Amniotic stem cell (primary cell): ENCODE data around the gene PTS.

ENCODE experiments used
- DNase-seq: peaks from one replicate; lab custom pipeline; 2025; lab: John Stamatoyannopoulos, UW

The PTS gene

DNA sequence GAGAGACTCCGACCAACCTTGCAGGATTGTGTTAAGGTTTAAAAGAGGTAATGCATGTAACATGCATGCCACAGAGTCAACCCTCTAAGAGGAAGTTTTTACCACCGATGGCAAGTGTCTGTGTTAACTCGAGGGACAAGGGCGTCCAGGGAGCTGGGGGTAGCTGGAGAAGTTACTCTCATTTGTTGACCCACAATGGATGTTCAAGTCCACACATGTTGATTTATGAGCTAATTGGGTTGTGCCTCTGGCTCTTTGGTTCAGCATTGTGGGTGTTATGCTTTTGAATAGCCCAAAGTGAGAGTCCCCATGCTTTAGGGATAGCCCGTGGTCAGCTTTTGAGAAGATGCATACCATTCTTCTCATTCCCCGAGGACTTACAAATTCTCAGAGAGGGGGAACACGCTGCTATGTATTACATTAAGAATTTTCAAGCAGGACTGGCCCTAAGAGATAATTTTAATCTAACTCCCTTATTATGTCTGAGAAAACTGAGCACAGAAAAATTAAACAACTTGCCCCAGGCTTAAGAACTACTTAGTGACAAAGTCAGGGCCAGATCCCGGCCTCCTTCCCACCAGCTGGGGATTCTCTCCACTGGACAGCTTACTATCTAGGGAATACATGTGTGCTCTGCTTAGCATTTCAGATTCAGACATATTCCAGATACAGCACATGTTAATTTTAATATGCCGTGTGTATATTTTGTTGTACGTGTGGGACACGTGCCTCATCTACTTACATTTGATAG lies 39.6 kb downstream of the PTS start:
- no peak for DNase-seq

DNA sequence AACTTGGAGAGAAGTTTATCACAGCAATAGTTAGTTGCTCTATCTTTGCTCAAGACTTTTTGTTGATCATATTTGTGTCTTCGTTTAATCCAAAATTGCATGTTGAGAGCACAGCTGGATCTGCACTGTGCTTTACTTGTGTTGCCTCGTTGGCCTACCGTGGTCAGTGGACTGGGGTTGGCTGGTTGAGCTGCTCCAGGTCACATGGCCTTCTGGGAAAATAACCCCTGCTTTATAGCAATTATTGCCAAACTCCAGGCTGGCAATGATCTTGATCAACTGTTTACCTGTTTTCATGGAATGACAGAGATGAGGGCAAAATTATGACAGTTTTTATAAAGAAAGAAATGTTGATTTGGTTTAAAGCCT lies 40.2 kb downstream of the PTS start:
- no peak for DNase-seq

DNA sequence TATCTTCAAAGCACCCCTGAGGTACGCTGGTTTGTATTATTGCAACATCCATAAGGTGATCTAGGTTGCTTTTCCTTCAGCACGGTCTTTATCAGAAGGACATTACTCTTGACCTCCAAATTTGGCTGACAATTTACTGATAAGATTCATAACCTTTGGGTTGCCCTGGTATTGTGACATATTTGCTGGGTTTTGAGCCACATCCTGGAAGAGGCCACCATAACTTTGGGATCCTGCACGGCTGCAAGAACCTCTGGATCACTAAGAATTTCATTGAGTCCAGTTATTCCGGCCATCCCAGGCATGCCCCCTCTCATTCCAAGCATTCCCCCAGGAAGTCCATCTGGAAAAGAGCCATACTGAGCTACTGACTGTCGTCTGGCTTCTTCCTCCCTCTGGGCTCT lies 41.0 kb downstream of the PTS start:
- DNase-seq: no peak

DNA sequence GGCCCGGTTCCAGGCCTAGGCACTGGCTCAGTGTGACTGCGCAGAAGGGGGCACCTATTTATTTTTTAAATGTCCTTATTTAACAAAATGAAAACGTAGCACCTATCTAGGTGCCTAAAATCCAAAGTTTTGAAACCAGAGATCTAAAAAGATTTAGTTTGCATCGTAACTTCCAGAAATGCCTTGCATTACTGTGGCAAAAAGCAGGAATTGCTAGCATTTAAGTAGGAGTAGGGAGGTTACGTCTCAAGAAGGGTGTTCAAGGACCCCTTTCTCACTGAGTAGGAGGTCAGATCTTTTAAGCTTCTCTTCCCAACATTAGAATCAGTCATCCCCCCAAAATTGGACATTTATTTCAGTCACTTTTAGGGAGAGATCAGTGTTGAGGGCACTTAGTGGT lies 42.2 kb downstream of the PTS start:
- no peak for DNase-seq

DNA sequence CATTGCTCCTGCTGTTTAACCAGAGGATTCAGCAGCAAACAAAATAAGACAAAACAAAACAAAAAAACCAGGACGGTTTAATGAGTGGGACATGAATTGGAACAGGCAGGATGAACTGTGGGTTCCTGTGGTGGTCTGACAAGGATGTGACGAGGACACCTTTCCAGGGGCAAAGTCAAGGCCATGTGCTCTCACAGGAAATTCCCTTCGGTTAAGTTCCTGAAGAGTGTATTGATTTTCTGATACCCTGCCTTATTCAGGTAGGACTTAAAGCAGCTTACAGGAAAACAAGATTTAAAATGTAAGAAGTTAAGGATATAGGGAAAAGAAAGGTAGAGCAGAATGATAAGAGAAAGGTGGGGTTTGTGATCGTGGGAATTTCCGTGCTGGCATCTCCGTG lies 42.9 kb downstream of the PTS start:
- no peak for DNase-seq

DNA sequence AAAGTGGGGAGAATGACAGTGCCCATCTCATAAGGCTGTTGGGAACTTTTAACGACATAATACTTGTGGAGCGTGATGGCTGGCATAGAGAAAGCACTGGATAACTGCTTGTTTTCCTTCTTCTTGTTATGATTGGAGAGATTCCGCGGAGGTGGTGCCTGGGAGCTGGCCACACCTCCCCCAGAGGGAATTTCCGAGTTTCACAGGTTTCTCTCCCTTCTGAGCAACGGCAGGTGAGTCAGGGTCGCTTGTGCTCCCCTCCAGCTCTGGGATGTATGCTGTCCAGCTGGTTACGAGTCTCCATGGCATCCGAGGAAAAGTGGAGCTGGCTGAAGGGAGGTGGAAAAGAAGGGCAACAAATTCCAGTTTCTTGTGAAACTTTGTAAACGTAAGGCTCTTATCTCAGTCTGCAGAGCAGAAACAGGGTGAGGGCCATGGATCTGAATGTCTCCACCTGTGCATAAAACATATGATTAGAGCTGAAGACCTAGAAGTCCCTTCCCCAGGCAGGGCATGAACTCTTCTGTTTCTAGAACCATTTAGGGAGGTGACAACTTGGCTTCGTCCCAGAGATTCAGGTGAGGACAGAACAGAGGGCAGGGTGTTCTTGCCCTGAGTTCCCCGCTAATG lies 44.4 kb downstream of the PTS start:
- DNase-seq: no peak

DNA sequence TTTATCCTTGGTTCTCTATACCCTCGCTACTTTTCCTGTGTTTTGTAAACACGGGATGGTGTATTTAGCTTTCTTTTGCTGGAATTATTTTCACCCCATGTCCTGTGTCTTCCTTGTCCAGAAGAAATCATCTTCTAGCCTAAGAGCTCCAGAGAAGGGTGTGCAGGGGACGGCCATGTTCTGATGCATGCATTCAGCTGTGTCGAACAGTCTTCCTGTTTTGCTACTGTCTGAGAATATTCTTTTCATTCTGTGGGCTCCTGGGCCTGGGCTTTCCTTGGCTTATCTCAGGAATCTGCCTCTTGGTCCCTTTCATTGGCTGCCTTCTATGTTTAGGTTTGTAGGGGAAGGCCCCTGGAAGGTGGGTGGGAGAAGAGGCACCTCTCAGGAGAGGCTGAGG lies 45.0 kb downstream of the PTS start:
- no peak for DNase-seq

DNA sequence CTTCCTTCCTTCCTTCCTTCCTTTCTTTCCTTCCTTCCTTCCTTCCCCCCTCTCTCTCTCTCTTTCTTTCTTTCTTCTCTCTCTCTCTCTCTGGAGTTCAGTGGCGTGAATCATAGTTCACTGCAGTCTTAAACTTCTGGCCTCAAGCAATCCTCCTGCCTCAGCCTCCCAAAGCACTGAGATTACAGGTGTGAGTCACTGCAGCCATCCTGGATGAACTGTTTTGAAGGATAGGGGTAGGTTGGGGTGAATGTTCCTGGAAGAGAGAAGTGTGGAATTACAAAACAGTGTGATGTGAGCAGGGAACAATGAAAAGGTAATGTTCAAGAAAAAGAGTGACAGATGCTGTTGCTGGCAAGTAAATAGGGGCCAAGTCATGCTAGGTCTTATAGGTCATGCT lies 46.8 kb downstream of the PTS start:
- no peak for DNase-seq

DNA sequence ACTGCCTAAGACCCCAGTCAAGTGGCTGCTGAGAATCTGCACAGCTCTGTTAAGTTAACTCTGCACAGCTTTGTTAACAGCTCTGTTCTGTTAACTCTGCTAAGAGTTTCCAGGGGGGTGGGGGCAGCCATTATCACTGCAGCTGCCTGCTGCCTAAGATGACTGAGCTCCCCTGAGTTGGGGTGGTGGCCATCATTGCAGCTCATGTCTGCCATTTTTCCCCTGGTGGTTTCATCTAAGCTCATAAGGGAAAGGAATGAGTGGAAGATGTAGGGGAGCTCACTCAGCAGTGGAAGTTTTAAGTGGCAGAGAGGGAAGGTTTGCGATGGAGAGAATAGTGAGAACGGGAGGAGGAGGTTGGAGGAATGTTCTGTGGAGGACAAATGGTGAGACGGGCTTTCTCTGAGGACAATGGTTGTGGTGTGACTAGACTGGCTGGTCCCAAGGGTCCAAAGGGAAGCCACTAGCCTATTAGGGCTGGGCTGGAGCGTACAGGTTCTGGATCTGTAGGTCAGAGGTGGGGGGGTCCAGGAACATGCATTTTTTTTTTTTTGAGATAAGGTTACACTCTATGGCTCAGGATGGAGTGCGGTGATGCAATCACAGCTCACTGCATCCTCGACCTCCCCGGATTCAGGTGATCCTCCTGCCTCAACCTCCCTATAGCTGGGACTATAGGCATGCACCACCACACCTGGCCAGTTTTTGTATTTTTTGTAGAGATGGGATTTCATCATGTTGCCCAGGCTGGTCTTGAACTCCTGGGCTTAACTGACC lies 48.0 kb downstream of the PTS start:
- DNase-seq: no peak

DNA sequence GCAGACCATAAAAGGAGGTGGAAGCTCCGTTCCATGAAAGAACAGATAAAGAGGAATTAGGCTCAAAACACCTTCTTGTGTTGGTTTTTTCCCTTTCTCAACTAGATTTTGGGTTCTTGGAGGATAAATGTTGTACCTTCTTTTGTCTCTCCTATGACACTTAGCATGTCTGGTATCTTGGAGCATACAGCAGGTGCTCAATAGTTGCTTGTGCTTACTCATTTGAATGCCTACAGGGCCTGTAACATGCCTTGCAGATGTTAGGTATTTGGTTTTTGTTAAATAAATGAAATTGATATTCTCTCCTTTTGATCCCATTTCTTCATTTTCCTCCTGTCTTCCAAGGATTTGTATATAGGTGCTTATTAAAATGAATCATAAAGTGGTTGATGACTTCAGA lies 50.8 kb downstream of the PTS start:
- DNase-seq: no peak

DNA sequence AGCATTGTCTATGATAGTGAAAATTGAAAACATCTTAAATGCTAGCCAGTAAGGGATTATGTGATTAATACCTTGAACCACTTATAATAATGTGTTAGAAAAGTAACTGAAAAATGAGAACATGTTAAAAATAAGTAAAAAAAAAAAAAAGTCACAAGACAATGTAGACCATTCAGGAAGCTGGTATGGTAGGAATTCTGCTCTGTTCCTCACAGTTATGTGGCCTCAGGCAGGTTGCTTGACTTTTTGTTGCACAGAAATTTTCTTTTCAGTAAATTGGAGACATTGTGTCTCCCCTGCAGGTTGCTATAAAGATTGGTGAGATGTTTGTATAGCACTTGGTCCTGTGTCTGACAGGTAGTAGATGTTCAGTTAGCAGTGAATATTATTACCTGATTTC lies 51.7 kb downstream of the PTS start:
- no peak for DNase-seq

DNA sequence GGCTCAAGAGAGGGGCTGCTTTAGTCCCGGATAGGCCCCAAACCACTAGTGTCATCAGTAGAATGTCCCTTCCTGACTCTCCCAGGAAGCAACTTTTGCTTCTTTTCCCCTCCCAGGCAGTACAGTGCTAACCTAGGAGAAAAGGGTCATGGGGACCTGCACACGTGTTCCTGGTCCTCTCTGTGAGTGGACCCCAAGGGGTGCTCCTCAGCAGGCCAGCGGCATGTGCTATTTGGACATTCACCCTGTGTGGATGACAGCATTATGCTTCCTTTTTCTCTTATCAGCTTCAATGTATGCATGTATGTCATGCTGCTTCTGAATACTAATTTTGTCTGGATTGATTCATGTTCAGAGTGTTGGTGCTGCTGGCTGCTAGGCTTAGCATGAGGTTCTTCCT lies 52.6 kb downstream of the PTS start:
- DNase-seq: no peak

DNA sequence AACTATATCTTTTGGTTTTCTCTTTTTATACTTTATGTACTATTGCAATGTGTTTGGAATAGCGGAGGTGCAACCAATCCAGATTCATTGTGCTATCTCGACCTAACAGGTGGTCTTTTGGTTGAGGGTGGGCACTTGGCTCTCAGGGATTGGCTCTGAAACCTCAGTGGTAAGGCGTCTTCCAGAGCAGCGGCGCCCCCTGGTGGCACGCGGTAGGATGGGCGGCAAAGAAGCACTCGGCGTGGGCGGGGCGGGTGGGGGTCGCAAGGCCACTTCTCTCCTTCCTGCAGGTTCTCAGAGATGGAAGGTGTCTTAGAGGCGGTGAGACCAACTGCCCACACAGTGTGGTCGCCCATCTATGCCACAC lies 53.7 kb downstream of the PTS start:
- no peak for DNase-seq

DNA sequence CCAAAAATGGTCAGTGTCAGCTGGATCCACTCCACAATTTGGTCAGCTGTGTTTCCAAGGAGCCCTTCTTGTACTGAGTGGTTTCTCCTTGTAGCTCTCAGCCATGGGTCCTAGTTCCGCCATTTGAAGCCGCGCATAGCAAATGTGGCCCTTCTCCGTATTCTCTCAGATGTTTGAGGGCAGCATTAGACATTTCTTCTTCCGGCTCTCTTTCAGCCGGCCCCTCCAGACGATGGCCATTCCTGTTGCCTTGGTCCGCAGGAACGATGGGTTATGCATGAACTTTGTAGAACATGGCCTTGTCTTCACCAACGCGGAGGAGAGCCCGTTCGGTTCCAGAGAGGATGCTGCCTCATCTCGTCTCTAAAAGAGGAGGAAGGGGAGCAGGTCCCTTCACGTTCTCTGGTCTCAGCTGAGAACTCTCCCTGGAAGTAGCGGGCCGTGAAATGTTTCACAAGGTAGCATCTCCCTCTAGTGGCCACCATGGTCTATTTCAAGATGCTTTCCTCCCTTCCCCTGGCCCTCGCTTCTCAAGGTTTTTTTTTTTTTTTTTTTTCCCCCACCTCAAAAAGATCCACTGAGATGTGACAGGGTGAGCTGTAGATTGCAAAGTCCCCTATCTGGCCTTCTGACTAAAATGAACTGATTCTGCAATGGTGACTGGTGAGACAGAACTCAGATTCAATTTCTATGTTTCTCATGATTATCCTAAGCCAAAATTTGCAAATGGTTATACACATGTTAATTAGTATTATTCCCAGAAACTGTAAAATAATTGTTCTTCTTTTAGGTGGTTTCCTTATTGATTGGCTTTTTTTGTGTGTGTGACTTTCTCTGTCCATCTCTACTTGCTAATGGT lies 54.3 kb downstream of the PTS start:
- peak; percentile 54 for DNase-seq

DNA sequence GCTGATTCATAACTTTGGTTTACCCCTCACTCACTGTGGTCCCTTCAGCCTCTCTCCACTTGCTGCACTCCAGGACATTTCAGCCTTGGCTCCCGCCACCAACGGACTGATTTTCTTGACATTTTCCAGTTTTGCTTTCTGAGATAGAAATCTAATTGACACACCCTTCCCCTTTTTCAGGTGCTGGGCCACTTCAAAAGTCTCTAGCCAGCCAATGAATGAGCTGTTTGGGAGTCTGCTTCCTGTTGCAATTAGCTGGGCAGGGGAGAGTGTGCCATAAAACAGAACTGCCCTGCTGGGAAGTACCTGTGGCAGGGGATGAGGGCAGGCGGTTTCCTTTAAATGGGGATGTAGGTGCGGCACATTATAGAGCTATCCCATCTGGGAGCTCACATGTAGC lies 55.5 kb downstream of the PTS start:
- no peak for DNase-seq
